Osteoblast (primary cell): ENCODE results near the gene MRPS16. TPM values are rescaled to one million over a fixed set of nuclear protein-coding genes. Genes with fewer than 3 reads are reported as not detected.
A peak's percentile ranks its signal among the peaks of the same experiment; 100 is the strongest.

Source experiments
- DNase-seq: peaks from one replicate; pipeline ENCODE4 v3.0.0; 2011; ENCODE audit warnings: low spot score, mixed read lengths; ENCODE audit not compliant: insufficient read length; ENCODE audit errors: missing footprints
- H2AFZ ChIP-seq: 2 replicates; pipeline ENCODE4 v1.6.0; 2011; ENCODE audit warnings: mild to moderate bottlenecking, low read length
- H3K27ac ChIP-seq: 2 replicates; pipeline ENCODE4 v1.5.1; 2011; ENCODE audit warnings: mild to moderate bottlenecking, low read depth, low read length, moderate library complexity
- H3K27me3 ChIP-seq: 2 replicates; pipeline ENCODE4 v1.6.0; 2012; ENCODE audit warnings: mild to moderate bottlenecking, control low read depth, inconsistent platforms, low read length, moderate library complexity; ENCODE audit not compliant: insufficient read depth
- H3K36me3 ChIP-seq: 2 replicates; pipeline ENCODE4 v1.5.1; 2011; ENCODE audit warnings: mild to moderate bottlenecking, low read length, control low read depth, moderate library complexity; ENCODE audit not compliant: insufficient read depth
- H3K4me1 ChIP-seq: 2 replicates; pipeline ENCODE4 v1.5.1; 2011; ENCODE audit warnings: mild to moderate bottlenecking, low read length, control low read depth, moderate library complexity; ENCODE audit not compliant: insufficient read depth
- H3K4me2 ChIP-seq: 2 replicates; pipeline ENCODE4 v1.6.0; 2011; ENCODE audit warnings: mild to moderate bottlenecking, low read length; ENCODE audit not compliant: insufficient read depth
- H3K4me3 ChIP-seq: fragments of 200-600 bp; sonication (generic); 3 replicates; pipeline ENCODE4 v1.5.1; 2012; ENCODE audit warnings: mild to moderate bottlenecking, low read length, inconsistent platforms; ENCODE audit not compliant: insufficient read depth
- H3K79me2 ChIP-seq: 2 replicates; pipeline ENCODE4 v1.6.0; 2012; ENCODE audit warnings: mild to moderate bottlenecking, low read length, control low read depth, inconsistent platforms; ENCODE audit not compliant: insufficient read depth
- H3K9me3 ChIP-seq: 2 replicates; pipeline ENCODE4 v1.5.1; 2011; ENCODE audit warnings: low read depth, low read length, control low read depth
- H4K20me1 ChIP-seq: 2 replicates; pipeline ENCODE4 v1.6.0; 2012; ENCODE audit warnings: mild to moderate bottlenecking, low read length, control low read depth; ENCODE audit not compliant: insufficient read depth
- CTCF ChIP-seq: IDR thresholded peaks from 2 replicates; pipeline ENCODE4 v1.5.1; 2011; ENCODE audit warnings: mild to moderate bottlenecking, low read depth, low read length, moderate library complexity; ENCODE audit errors: extremely low read depth
- total RNA-seq: library from RNA; depleted of rRNA; stranded (reverse); fragments of >200 nt; gene quantifications from 2 replicates; pipeline ENCODE4 v1.2.3, GENCODE V29; 2012

Gene MRPS16
- total RNA-seq, 1 donor: 80.7 TPM

- TF ChIP-seq CTCF: no peak
- H4K20me1 ChIP-seq: no peaks in the 10 kb centered on the region
- H3K27me3 ChIP-seq: no peaks in the 10 kb centered on the region
- peak overlapping the region; percentile 96 for H3K4me2 ChIP-seq
- peak overlapping the region; percentile 95 for H3K27ac ChIP-seq
- no peak for DNase-seq
- H3K4me3 ChIP-seq: peak overlapping the region; percentile 87
- no peaks in the 10 kb centered on the region for H3K9me3 ChIP-seq
- H2AFZ ChIP-seq: peak overlapping the region; percentile 99
- peaks cover 43% of the 10 kb centered on the region for H3K79me2 ChIP-seq
- H3K36me3 ChIP-seq: peaks cover 25% of the 10 kb centered on the region
- H3K4me1 ChIP-seq: peaks cover 19% of the 10 kb centered on the region
Observed at GRCh38 chr10:73253225-73253555, 746 bp upstream of the MRPS16 start.

- no peak for DNase-seq
- peak overlapping the region; percentile 87 for H3K4me3 ChIP-seq
- H3K4me2 ChIP-seq: peak overlapping the region; percentile 96
- H2AFZ ChIP-seq: peak overlapping the region; percentile 99
- no peaks in the 10 kb centered on the region for H4K20me1 ChIP-seq
- no peaks in the 10 kb centered on the region for H3K27me3 ChIP-seq
- H3K4me1 ChIP-seq: peaks cover 24% of the 10 kb centered on the region
- TF ChIP-seq CTCF: no peak
- peaks cover 25% of the 10 kb centered on the region for H3K36me3 ChIP-seq
- peak overlapping the region; percentile 95 for H3K27ac ChIP-seq
- H3K79me2 ChIP-seq: peaks cover 45% of the 10 kb centered on the region
- no peaks in the 10 kb centered on the region for H3K9me3 ChIP-seq
Observed at GRCh38 chr10:73251683-73252444, 580 bp downstream of the MRPS16 start.

- TF ChIP-seq CTCF: no peak
- no peak overlapping the region for H3K4me3 ChIP-seq
- no peak for DNase-seq
- H4K20me1 ChIP-seq: no peaks in the 10 kb centered on the region
- peaks cover 36% of the 10 kb centered on the region for H3K36me3 ChIP-seq
- H2AFZ ChIP-seq: no peak overlapping the region
- peaks cover 68% of the 10 kb centered on the region for H3K79me2 ChIP-seq
- no peak overlapping the region for H3K4me2 ChIP-seq
- no peak overlapping the region for H3K27ac ChIP-seq
- H3K9me3 ChIP-seq: no peaks in the 10 kb centered on the region
- H3K27me3 ChIP-seq: no peaks in the 10 kb centered on the region
- peaks cover 36% of the 10 kb centered on the region for H3K4me1 ChIP-seq
Observed at GRCh38 chr10:73248259-73248724, 4.2 kb downstream of the MRPS16 start.

GRCh38 chr10:73247509-73248258 is 4.8 kb downstream of the MRPS16 start:
- Histone ChIP-seq H3K79me2 (peaks cover 67% of the 10 kb centered on the region), H4K20me1 (no peaks in the 10 kb centered on the region), H3K27me3 (no peaks in the 10 kb centered on the region), H2AFZ (peak overlapping the region; percentile 72), H3K4me2 (peak overlapping the region; percentile 83), H3K36me3 (peaks cover 42% of the 10 kb centered on the region), H3K27ac (peak overlapping the region; percentile 50), H3K4me1 (peaks cover 33% of the 10 kb centered on the region), H3K9me3 (no peaks in the 10 kb centered on the region), H3K4me3 (peak overlapping the region; percentile 89)
- DNase-seq: no peak
- no peak for TF ChIP-seq CTCF
